HG03103 (cell line): ENCODE measurements around the gene CBR1.

ENCODE experiments used
- ATAC-seq: cut with Tn5 transposase; IDR thresholded peaks from one replicate; pipeline ENCODE4 v1.9.1; 2021; ENCODE audit warnings: low read depth; ENCODE audit not compliant: unreplicated experiment

The CBR1 gene

DNA sequence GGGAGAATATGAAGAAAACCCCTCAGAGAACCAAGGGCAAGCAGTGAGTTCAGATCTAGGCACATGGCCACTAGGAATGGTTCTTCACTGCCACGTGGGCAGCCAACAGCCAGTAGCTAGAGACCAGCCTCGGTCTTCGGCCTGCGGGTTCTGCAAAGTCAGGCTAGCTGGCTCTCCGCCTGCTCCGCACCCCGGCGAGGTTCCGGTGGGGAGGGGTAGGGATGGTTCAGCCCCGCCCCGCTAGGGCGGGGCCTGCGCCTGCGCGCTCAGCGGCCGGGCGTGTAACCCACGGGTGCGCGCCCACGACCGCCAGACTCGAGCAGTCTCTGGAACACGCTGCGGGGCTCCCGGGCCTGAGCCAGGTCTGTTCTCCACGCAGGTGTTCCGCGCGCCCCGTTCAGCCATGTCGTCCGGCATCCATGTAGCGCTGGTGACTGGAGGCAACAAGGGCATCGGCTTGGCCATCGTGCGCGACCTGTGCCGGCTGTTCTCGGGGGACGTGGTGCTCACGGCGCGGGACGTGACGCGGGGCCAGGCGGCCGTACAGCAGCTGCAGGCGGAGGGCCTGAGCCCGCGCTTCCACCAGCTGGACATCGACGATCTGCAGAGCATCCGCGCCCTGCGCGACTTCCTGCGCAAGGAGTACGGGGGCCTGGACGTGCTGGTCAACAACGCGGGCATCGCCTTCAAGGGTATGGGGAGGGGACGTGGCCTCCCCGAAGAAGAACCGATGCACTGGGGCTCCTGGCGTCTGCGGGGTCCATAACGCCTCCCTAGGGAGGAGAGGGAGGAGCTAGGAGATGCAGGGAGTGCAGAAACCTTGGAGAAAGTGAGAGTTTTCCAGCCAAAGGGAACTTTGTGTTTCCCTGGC, at the start of gene CBR1:
CBR1 (plus strand) TSS at position 312 of the 871 bp plus-strand sequence; CDS start at position 404, 92 bp downstream.
- peak; percentile 94 for ATAC-seq

DNA sequence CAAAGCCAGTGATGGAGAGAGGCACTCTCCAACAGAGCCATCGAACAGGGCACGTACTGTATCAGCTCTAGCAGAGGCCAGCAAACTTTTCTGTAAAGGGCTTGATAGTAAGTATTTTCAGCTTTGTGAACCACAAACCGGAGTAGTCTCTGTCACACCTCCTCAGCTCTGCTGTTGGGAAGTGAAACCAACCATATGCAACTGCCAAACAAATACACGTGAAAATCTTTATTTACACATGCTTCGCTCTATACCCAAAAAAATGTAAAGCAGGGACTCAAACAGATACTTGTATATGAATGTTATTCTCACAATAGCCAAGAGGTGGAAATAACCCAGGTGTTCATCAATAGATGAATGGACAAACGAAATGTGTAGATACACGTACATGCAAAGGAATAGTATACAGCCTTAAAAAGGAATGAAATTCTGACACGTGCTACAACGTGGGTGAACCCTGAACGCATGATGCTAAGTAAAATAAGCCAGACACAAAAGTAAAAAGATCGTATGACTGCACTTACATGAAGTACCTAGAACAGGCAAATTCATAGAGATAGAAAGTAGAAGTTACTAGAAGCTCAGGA, 48.5 kb upstream of the CBR1 start:
- ATAC-seq, result peak; percentile 72

DNA sequence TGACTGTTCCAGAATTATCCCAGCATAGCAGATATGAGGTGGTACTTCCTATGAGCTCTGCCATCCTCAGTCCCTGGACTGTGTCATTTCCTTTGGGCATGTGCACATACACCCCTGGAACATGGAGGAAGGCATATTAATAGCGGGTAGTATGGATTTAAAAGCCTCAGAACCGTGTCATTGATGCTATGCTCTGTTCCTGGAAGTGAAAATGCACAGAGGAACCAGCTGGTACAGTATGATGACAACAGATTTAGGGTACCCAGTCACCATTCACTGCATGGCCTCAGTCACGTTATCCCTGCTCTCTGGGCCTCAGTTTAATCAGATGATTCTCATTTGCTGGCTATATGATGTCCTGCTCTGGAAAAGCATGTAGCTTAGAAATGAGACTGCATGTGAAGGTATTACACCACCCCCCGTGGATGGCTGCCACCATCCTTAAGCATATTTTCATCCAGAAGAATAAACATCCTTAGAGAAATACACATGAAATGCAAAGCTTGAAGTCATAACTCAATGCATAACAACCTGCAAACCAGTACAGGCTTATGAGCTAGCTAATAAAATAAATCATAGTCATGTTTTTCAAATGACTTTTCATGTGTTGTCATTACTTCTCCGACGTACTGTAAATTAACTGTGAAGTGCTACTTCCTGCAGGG, 47.3 kb upstream of the CBR1 start:
- no peak for ATAC-seq

DNA sequence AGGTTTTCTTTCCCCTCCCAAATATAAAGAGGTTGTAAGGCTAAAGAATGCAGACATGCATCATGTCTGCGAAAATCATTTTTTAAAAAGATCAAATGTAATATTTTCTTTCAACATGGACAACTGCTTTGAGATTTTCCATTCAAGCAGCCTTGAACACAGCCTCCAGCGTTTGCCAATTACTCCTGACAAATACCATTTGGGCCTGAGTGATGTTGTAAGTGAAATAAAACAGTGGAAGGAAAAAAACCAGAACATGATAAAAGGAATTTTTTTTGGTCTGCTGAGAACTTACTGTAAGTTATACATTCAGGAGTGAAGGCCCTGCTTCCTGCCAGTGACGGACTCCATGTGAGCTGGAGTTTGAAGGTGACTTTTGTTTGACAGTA, 46.7 kb upstream of the CBR1 start:
- ATAC-seq, result no peak

DNA sequence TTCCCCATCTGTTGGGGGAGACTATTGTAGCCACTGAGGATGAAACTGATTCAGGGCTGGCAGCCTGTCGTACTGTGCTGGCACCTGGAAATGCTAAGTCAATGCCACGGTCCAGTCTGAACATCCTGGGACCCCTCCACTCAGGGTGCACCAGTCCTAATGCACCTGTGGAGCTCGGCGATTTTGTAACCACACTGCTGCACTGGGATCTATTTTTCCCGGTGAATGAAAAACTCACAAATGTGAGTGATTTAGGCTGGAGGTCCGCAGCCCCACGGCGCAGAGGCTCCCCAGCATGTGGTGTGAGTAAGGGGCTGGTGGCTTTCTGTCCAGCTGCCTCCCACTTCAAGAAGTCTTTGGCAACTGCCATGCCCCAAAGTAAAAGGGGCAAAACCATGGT, 45.0 kb upstream of the CBR1 start:
- ATAC-seq, result no peak

DNA sequence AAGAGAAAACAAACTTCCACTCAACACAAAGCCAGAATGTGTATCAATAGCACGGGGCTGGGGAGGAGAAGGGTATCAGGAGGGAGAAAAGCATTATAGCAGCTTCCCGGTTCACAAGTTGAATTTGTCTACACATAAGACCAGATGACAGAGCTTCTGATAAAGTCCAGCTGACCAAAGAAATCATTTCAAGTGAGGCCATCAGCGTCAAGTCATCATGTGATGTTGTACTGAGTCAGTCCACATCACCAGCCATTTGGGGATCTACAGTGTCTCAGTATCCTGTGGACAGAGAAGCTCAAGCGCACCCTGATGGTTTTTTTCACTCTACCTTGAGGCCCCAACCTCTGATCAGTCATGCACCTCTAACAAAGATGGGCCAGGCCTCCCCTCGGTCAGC, 42.5 kb upstream of the CBR1 start:
- ATAC-seq, result no peak

DNA sequence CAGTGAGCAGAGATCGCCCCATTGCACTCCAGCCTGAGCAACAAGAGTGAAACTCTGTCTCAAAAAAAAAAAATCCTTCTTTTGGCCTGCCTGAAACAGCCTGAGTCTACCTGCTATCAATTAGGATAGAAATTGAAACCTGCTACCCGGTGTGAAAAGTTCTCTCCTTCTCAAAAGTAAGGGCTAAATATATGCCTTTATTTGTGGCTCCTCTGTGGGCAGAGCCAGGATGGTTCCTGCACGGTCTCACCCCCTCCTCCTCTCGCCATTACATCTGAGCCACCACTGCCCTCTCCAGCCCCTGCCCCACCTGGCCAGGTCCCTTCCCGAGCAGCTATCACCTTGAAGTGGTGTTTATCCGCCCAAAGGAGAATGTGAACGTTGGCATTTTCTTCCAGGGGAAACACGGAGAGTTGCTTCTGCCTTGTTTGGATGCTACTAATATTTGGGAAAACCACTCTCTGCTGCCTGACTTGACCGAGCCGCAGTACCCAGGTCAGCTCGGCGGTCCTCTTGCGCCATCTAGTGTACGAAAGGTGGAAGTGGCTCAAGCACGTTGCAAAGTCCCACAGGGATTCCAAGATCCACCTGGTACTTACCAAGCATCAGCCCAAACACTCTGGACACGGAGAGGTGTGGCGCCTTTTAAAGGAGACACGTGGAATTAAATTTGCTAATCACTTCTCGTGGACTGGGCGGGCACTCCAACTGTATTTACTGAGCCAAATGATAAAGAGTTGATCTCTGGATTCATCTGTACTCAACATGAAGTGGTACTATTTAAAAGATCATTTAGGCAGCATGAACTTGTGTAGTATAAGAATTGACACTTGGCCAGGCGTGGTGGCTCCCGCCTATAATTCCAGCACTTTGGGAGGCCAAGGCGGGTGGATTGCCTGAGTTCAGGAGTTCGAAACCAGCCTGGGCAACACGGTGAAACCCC, 41.4 kb upstream of the CBR1 start:
- peak; percentile 63 for ATAC-seq

DNA sequence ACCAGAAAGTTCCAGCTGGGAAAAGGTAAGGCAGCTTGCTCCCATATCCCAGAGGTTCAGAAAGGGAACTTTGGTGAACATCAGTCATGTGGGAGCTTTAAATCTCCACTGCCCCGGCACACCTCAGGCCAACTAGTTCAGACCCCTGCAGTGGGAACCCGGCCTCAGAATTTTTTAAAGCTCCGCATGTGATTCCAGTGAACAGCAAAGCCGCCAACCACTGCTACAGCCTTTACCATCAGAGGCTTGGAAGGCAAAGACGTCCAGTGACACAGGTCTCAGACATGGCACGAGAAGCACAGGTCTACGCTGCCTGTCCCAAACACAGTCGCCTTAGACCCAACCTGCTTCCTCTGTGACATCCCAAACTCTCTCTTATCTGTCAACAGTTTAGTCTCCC, 40.5 kb upstream of the CBR1 start:
- ATAC-seq, result no peak

DNA sequence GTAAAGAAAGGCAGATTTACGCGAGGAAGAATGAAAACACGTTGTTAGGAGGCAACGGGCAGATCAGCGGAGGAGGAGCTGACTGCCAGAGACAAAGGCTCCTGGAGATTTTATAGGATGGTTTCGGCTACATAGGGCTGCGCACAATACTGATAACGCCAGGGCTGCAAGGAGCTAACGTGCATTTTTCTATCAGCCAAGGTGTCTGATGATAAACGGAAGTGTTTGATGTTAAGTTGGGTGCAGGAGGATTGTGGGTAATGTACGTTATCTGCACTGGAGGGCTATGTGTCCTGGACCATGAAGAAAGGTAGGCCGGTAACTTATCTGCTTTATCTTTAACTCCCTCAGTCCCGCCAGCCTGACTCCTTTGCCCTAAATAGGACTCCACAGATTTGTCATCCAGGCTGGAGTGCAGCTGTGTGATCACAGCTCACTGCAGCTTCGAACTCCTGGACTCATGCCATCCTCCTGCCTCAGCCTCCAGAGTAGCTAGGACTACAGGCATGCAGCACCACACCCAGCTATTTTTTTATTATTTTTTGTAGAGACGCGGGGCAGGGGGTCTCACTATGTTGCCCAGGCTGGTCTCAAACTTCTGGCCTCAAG, 39.1 kb upstream of the CBR1 start:
- no peak for ATAC-seq

DNA sequence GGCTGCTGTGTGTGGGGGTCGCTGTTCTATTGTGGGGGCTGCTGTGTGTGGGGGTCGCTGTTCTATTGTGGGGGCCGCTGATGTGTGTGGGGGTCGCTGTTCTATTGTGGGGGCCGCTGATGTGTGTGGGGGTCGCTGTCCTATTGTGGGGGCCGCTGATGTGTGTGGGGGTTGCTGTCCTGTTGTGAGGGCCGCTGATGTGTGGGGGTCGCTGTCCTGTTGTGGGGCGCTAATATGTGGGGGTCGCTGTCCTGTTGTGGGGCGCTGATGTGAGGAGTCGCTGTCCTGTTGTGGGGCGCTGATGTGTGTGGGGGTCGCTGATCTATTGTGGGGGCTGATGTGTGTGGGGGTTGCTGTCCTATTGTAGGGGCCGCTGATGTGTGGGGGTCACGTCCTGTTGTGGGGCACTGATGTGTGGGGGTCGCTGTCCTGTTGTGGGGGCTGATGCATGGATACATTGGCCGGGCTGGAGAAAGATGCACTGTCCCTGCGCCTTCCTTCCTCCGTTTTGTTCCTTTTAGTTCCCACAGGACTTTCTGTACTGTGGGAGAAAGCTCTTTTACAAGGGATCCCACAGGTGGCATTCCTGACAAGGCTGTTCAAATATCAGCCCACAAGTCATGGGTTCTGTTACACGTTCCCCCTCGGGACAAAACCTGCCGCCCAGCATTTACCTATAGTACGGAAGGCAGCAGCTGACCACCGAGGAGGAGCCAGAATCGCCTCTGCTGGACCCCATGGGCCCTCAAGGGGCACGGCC, 37.0 kb upstream of the CBR1 start:
- ATAC-seq, result no peak

DNA sequence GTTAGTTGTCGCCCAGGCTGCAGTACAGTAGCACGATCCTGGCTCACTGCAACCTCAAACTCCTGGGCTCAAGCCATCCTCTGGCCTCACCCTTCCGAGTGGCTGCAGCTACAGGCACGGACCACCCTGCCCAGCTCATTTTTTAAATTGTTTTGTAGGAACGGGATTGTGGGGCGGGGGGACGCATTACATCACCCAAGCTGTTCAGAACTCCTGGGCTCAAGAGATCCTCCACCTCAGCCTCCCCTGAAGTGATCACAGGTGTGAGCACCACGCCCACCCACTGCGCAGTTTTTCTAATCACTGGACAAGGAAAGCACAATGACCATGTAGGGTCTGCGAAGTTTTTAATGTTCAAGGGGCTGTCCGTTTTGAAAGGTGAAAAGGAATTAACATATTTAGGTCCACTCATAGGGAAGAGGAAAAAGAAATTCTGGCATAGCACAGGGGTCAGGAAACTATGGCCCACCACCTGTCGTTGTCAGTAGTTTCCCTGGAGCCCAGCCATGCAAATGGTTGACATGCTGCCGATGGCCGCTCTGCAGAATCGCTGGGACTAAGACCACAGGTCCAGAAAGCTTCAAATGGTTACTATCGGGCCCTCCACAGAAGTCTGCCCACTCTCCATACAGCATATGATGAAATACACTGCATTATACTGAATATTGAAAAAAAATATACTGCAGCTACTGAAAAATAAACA, 35.5 kb upstream of the CBR1 start:
- ATAC-seq, result no peak

DNA sequence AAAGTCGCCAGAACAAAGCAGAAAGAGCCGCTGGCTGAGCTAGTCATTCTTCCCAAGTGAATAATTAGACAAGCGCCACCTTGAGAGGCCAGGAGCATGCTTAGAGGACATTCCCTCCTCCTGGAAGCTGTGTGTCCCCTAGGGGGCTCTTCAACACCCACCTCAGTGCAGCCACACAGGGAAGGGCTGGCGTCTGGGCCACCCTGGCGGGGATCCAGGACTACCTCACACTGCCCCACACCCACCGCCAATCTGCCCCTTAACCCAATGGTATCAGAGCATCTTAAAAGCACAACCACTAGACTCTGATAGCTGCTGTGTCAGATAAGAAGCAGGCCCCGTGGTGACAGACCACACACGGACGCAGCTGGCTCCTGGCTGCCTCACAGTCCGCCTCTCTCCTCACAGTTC, 34.4 kb upstream of the CBR1 start:
- ATAC-seq, result no peak

DNA sequence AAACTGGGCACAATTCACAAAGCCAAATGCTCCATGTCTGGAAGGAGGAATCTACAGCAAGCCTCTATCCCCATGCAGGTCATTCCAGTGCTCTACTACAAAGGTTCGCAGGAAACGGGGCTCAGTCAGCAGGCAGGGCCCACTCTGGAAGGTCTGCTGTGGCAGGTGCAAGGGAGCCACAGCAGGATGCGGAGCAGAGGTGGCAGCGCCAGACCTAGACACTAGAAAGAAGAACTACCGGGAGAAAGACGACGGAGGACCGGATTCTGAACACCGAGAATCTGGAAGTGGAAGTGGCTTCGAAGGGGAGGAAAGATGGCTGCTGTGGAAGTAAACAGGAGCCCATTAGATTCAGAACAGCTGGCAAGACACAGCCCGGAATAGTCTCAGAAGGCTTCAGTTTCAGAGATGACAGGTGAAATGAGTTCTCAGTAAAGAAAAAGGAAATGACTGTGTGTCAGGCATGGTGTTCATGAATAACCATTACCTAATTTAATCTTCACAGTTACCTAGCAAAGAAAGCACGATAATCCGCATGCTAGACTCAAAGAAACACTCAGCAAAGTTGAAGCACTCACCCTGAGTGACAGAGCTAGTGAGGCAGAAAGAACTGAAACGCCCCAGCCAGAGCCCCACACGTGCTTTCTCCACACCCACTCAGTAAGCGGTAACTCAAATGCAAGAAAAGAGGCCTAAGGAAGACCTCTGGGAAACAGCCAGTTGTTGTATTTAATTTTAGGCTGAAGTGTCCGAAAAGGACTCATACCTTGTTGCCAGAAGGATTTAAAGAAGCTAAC, 30.9 kb upstream of the CBR1 start:
- ATAC-seq, result no peak

DNA sequence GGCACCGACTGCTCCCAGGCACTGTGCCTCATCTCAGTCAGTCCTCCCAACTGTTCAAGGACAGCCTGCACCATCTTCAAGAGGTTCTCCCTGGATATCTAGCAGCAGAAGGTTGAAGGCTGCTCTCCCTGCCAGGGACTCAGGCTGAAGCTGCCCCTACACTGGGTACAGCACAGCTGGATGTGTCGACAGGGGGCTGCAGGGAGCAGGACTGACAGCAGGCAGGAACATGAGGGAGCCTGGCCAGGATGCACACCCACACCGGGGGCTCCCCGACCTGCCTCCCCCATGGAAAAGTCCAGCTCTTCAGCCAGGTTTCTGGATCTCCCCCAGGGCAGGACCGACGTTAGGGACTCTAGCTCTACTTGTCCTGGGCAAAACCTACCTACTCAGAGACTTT, 30.0 kb upstream of the CBR1 start:
- ATAC-seq, result no peak

DNA sequence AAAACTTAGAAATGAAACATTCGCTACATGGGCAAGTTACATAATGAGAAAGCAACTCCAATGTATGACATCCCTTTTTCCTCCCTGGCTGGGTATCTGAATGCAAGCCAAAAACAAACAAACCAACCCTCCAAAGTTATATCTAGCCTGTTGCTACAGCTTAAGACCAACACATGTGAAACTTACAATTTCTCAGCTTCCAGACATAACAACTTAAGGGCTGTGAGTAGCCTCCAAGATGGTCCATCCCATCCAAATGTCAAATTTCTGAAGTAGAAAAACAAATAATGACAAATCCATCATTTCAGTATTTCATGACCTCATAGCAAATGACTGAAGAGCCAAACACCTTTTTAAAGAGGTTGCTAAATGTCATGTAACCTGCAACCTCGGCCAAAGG, 29.4 kb upstream of the CBR1 start:
- ATAC-seq, result no peak

DNA sequence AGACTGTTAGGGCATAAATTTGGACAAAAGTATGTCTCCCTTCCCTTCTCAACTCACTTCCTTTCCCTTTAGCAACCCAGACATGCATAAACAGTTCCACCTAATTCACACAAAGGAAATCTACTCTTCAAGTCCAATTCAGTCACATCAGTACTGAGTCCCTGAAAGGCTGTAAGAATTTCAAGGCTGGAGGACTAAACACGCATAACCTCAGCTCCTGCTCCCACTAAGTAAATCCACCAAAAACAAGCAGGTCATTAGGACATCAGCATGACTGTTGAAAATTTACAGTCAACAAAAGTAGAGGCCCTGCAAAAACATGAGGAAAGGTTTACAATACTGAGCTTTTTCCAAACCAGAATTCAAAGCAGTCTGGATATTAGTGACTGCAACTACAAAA, 27.9 kb upstream of the CBR1 start:
- ATAC-seq, result no peak

DNA sequence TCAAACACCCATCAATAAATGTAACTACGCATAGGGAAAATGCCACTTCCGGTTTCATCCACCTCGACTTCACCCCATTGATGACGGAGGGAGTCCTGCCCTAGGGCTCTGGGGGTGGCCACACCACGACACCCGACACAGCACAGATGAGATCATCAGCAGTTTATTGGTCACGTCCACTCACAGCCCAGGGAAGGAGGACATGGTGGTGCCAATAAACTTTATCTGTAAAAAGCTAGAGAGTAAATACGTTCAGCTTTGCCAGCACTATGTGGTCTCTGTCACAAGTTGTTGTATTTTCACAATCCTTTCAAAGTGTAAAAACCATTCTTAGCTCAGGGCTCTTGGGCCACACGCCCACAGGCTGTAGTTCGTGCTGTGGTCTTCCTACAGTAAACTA, 25.8 kb upstream of the CBR1 start:
- ATAC-seq, result no peak

DNA sequence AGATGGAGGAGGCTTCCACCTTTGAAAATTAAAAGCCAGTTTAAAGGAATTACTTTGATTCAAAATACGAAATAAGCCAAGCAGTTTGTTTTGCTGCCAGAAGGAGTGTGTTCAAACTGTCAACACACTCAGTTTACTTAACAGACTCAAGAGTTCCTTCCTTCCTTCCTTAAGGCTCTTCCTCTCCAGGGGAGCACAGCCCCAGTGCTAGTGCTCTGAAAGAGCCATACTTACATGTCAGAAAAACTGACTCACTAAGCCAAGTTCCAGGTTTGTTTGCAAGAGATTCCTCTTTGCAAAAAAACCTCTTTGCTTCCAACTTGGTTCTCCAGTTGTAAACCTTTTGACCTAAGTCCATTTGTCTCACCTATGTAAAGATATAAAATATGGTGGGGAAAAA, 23.8 kb upstream of the CBR1 start:
- no peak for ATAC-seq
